HepG2 (cell line): ENCODE data around the gene CCDC88C. TPM values are rescaled to one million over a fixed set of nuclear protein-coding genes. Genes with fewer than 3 reads are reported as not detected.

Source experiments
- ATAC-seq: fragments of 200-7000 bp; cut with Tn5 transposase; 3 replicates; pipeline ENCODE4 v1.9.1; 2020; ENCODE audit warnings: mild to moderate bottlenecking, moderate library complexity
- BruUV-seq: library from RNA; stranded (reverse); fragments of 400-500 nt; replicated peaks from 2 replicates; lab custom pipeline; 2021; lab: Mats Ljungman, UMichigan
- CTCF ChIA-PET: fragments of 300-600 bp; formaldehyde crosslinking; extraction: SDS; loops from one replicate; lab custom pipeline; 2021; ENCODE audit warnings: low total read pairs, inconsistent platforms, low intra/inter-chr PET ratio; lab: Yijun Ruan, JAX
- POLR2A ChIA-PET: fragments of 350-600 bp; sonication (Branson Sonifier 250); formaldehyde crosslinking; loops from one replicate; lab custom pipeline; 2020; ENCODE audit warnings: antibody characterized with exemption, inconsistent platforms; lab: Yijun Ruan, JAX
- DNase-seq: peaks from one replicate; pipeline ENCODE4 v3.0.0-alpha.2; 2015; ENCODE audit warnings: low spot score
- FAIRE-seq: peaks from 3 replicates; lab custom pipeline; 2011; peaks lifted over from hg19 to GRCh38; lab: Jason Lieb, UNC
- H2AFZ ChIP-seq: one replicate; pipeline ENCODE4 v1.6.1; 2011; ENCODE audit warnings: low read length, inconsistent platforms
- H3K27ac ChIP-seq: fragments of 300-600 bp; 3 replicates; pipeline ENCODE4 v1.8.0; 2011; ENCODE audit warnings: mixed run types, mild to moderate bottlenecking, mixed read lengths, low read length, inconsistent platforms; ENCODE audit not compliant: insufficient read depth; ENCODE audit errors: extremely low read length
- H3K27me3 ChIP-seq, 2 experiments: fragments of 200-600 bp in 1 of 2; 2 replicates in 1 of 2; 3 replicates in 1 of 2; pipeline versions ENCODE4 v1.6.0 to v1.8.0; 2011; ENCODE audit warnings: low read length in 2 of 2, mild to moderate bottlenecking in 2 of 2, moderate library complexity in 2 of 2, inconsistent platforms in 1 of 2; ENCODE audit not compliant: insufficient read depth in 2 of 2, control insufficient read depth in 1 of 2
- H3K36me3 ChIP-seq, 2 experiments: fragments of 200-600 bp in 1 of 2; replicated peaks in 1 of 2; 2 replicates in 1 of 2; 3 replicates in 1 of 2; pipeline versions ENCODE4 v1.5.1 to v1.8.0; 2011; ENCODE audit warnings: low read length in 2 of 2, inconsistent platforms in 1 of 2; ENCODE audit not compliant: insufficient read depth in 2 of 2, control insufficient read depth in 1 of 2
- H3K4me1 ChIP-seq: 2 replicates; pipeline ENCODE4 v1.5.1; 2012; ENCODE audit warnings: low read length, inconsistent platforms; ENCODE audit not compliant: insufficient read depth
- H3K4me2 ChIP-seq: 2 replicates; pipeline ENCODE4 v1.6.0; 2011; ENCODE audit warnings: low read depth, low read length, inconsistent platforms
- H3K4me3 ChIP-seq, 3 experiments: fragments of 200-600 bp in 1 of 3; sonication (generic), shearing (Covaris generic) in 1 of 3; replicated peaks in 1 of 3; 2 replicates each; pipeline ENCODE4 v1.5.1; 2011 to 2016; ENCODE audit warnings: low read length in 3 of 3, inconsistent platforms in 2 of 3, low read depth in 2 of 3, mild to moderate bottlenecking in 2 of 3, control low read depth in 1 of 3, mixed read lengths in 1 of 3; ENCODE audit not compliant: insufficient read depth in 1 of 3
- H3K79me2 ChIP-seq: one replicate; pipeline ENCODE4 v1.6.1; 2011; ENCODE audit warnings: low read length, inconsistent platforms; ENCODE audit not compliant: insufficient read depth
- H3K9ac ChIP-seq: 2 replicates; pipeline ENCODE4 v1.6.0; 2011; ENCODE audit warnings: mild to moderate bottlenecking, low read depth, low read length, inconsistent platforms; ENCODE audit not compliant: insufficient read depth
- H3K9me3 ChIP-seq: 2 replicates; pipeline ENCODE4 v1.5.1; 2012; ENCODE audit warnings: mild to moderate bottlenecking, low read length
- H4K20me1 ChIP-seq: 2 replicates; pipeline ENCODE4 v1.6.0; 2011; ENCODE audit warnings: inconsistent platforms, mild to moderate bottlenecking, low read length, moderate library complexity; ENCODE audit not compliant: insufficient read depth
- HMG20A ChIP-seq: IDR thresholded peaks from 2 replicates; pipeline ENCODE4 v1.6.1; 2016; ENCODE audit warnings: borderline replicate concordance
- NR0B2 ChIP-seq: sonication (generic); formaldehyde crosslinking; IDR thresholded peaks from 2 replicates; pipeline ENCODE4 v1.4.0; 2020; ENCODE audit warnings: mild to moderate bottlenecking, missing genetic modification reagents
- RFX5 ChIP-seq: IDR thresholded peaks from 2 replicates; pipeline ENCODE4 v1.6.1; 2011; ENCODE audit warnings: low read depth, low read length, improper control_type of control experiment
- SALL2 ChIP-seq: sonication (generic); formaldehyde crosslinking; IDR thresholded peaks from 2 replicates; pipeline ENCODE4 v1.8.1; 2023; ENCODE audit warnings: mild to moderate bottlenecking, missing genetic modification reagents, inconsistent platforms
- SRF ChIP-seq: IDR thresholded peaks from 2 replicates; pipeline ENCODE4 v1.6.1; 2011; ENCODE audit warnings: mild to moderate bottlenecking, low read depth, low read length, moderate library complexity
- TBP ChIP-seq: sonication (generic); formaldehyde crosslinking; IDR thresholded peaks from 2 replicates; pipeline ENCODE4 v1.5.0; 2020; ENCODE audit warnings: missing genetic modification reagents
- TBX3 ChIP-seq: fragments of 450-650 bp; IDR thresholded peaks from 2 replicates; pipeline ENCODE4 v1.6.1; 2017; ENCODE audit warnings: antibody characterized with exemption, mild to moderate bottlenecking, inconsistent platforms, borderline replicate concordance
- U2AF2 ChIP-seq: fragments of 200-400 bp; formaldehyde crosslinking; IDR thresholded peaks from 2 replicates; pipeline ENCODE4 v1.6.1; 2017; ENCODE audit warnings: low read depth, mild to moderate bottlenecking, low read length
- USF2 ChIP-seq, 2 experiments: sonication (generic) in 1 of 2; formaldehyde crosslinking in 1 of 2; IDR thresholded peaks; 2 replicates each; pipeline versions ENCODE4 v1.5.1 to v1.6.1; 2011 to 2020; ENCODE audit warnings: borderline replicate concordance in 1 of 2, low read depth in 1 of 2, low read length in 1 of 2, mild to moderate bottlenecking in 1 of 2, missing genetic modification reagents in 1 of 2, moderate library complexity in 1 of 2
- ZBTB3 ChIP-seq: sonication (generic); formaldehyde crosslinking; IDR thresholded peaks from 2 replicates; pipeline ENCODE4 v1.4.0; 2020; ENCODE audit warnings: low read depth, mild to moderate bottlenecking, moderate library complexity, missing genetic modification reagents, borderline replicate concordance
- ZNF101 ChIP-seq: sonication (generic); formaldehyde crosslinking; IDR thresholded peaks from 2 replicates; pipeline ENCODE4 v1.4.0; 2020; ENCODE audit warnings: mild to moderate bottlenecking, low read depth, missing genetic modification reagents, borderline replicate concordance
- ZNF280D ChIP-seq: sonication (generic); formaldehyde crosslinking; IDR thresholded peaks from 2 replicates; pipeline ENCODE4 v1.5.1; 2020; ENCODE audit warnings: mild to moderate bottlenecking, missing genetic modification reagents
- ZNF713 ChIP-seq: sonication (generic); formaldehyde crosslinking; IDR thresholded peaks from 2 replicates; pipeline ENCODE4 v1.4.0; 2020; ENCODE audit warnings: mild to moderate bottlenecking, missing genetic modification reagents
- ZSCAN21 ChIP-seq: sonication (generic); formaldehyde crosslinking; IDR thresholded peaks from 2 replicates; pipeline ENCODE4 v1.8.0; 2022; ENCODE audit warnings: mild to moderate bottlenecking, missing genetic modification reagents, moderate library complexity, borderline replicate concordance
- WGBS: methylation state at CpG from one replicate; pipeline ENCODE4 v1.1.6; 2017; ENCODE audit warnings: low lambda C conversion rate; 5-methylcytosine and 5-hydroxymethylcytosine counted together
- in situ Hi-C: cut with HindIII; loops from 2 replicates; pipeline ENCODE4 v1.10.0; 2017; ENCODE audit warnings: low pct_unique_long_range_greater_than_20kb; ENCODE audit not compliant: extremely low pct_ligation_motif_present
- intact Hi-C: fragments of 100-400 bp; cut with micrococcal nuclease; formaldehyde crosslinking; loops from one replicate; pipeline ENCODE4 v1.10.0; 2022; ENCODE audit not compliant: unreplicated experiment
- polyA plus RNA-seq, 8 experiments: library from polyadenylated mRNA; depleted of rRNA in 3 of 8; stranded (reverse) in 7 of 8; unstranded in 1 of 8; fragments of >200 nt; fragmentation: Illumina TruSeq in 4 of 8; extraction: Trizol in 4 of 8; gene quantifications; 2 replicates each; pipeline versions ENCODE4 v1.2.1 to v1.2.3, GENCODE V29; 2011 to 2016; ENCODE audit warnings: low read depth in 4 of 8, missing spikeins in 1 of 8, mixed read lengths in 1 of 8; ENCODE audit not compliant: insufficient read depth in 1 of 8
- total RNA-seq, 5 experiments: library from RNA; depleted of rRNA; stranded (reverse); fragments of >200 nt; fragmentation: Illumina TruSeq; extraction: Trizol; gene quantifications; 2 replicates each; pipeline ENCODE4 v1.2.3, GENCODE V29; 2016; ENCODE audit warnings: low read depth in 1 of 5

The CCDC88C gene
- total and polyA plus RNA-seq, 2 of the 13 experiments (the other 11 are each of a cell fraction or from before 2014, with no cell fraction given), result 3.6 to 11.7 TPM

- no peak for DNase-seq
- POLR2A ChIA-PET, result no interaction called here
- no peak for FAIRE-seq
- no peak overlapping the region for H2AFZ ChIP-seq
- intact Hi-C loops, result no loop called here
- H3K9me3 ChIP-seq, result no peaks in the 10 kb centered on the region
- peaks cover 13% of the 10 kb centered on the region; the same call in 1 of the 2 replicates for H4K20me1 ChIP-seq
- in situ Hi-C loops, result no loop called here
- no peak for ATAC-seq
- H3K4me3 ChIP-seq, result no peak overlapping the region
- peaks cover 25% of the 10 kb centered on the region for H3K4me1 ChIP-seq
- TF ChIP-seq U2AF2 (no peak), ZNF101 (CRISPR knock-in tag) (no peak), ZNF713 (CRISPR knock-in tag) (no peak), RFX5 (no peak), ZSCAN21 (CRISPR knock-in tag) (no peak), USF2 (IDR thresholded peaks at IDR 0.05; ENCODE audit: low read depth, low read length) (no peak), USF2 (CRISPR knock-in tag; IDR thresholded peaks at IDR 0.05; ENCODE audit: borderline replicate concordance) (no peak), TBP (CRISPR knock-in tag) (no peak), ZNF280D (no peak), SALL2 (no peak), HMG20A (CRISPR knock-in tag) (no peak), SRF (no peak), NR0B2 (CRISPR knock-in tag) (no peak), TBX3 (no peak), ZBTB3 (CRISPR knock-in tag) (no peak)
- no peaks in the 10 kb centered on the region; a peak in 1 of 5 replicates for H3K36me3 ChIP-seq
- BruUV-seq, result no TSS peak
- 95% methylated on average over 12 of the region's 15 CpGs for WGBS
- no peak overlapping the region for H3K9ac ChIP-seq
- H3K27ac ChIP-seq, result no peak overlapping the region
- H3K4me2 ChIP-seq, result no peak overlapping the region
- H3K79me2 ChIP-seq, result peaks cover 6% of the 10 kb centered on the region
- no peaks in the 10 kb centered on the region for H3K27me3 ChIP-seq
- CTCF ChIA-PET, result no interaction called here
These were observed 39.6 kb downstream of the CCDC88C start for GRCh38 chr14:91377700-91378652.
